HepG2 (cell line): ENCODE data around the gene TESPA1. TPM values are rescaled to one million over a fixed set of nuclear protein-coding genes. Genes with fewer than 3 reads are reported as not detected.

Source experiments
- ADNP ChIP-seq: sonication (generic); formaldehyde crosslinking; IDR thresholded peaks from 2 replicates; pipeline ENCODE4 v1.4.0; 2020; ENCODE audit warnings: missing genetic modification reagents
- GTF2F1 ChIP-seq: fragments of 150-350 bp; IDR thresholded peaks from 2 replicates; pipeline ENCODE4 v1.6.1; 2014; ENCODE audit warnings: low read length
- HOXA7 ChIP-seq: sonication (generic); formaldehyde crosslinking; IDR thresholded peaks from 2 replicates; pipeline ENCODE4 v1.8.1; 2022; ENCODE audit warnings: mild to moderate bottlenecking, missing genetic modification reagents, moderate library complexity
- NFIC ChIP-seq: IDR thresholded peaks from 2 replicates; pipeline ENCODE4 v1.6.1; 2012; ENCODE audit warnings: mild to moderate bottlenecking, low read length, inconsistent platforms
- NR2F6 ChIP-seq, 2 experiments: IDR thresholded peaks; 2 replicates each; pipeline ENCODE4 v1.6.1; 2016; ENCODE audit warnings: antibody characterized with exemption in 1 of 2, mild to moderate bottlenecking in 1 of 2
- ZNF18 ChIP-seq: sonication (generic); formaldehyde crosslinking; IDR thresholded peaks from 2 replicates; pipeline ENCODE4 v1.8.0; 2022; ENCODE audit warnings: mild to moderate bottlenecking, missing genetic modification reagents; ENCODE audit not compliant: insufficient replicate concordance
- ZNF225 ChIP-seq: sonication (generic); formaldehyde crosslinking; IDR thresholded peaks from 2 replicates; pipeline ENCODE4 v1.4.0; 2020; ENCODE audit warnings: mild to moderate bottlenecking, missing genetic modification reagents
- ZNF577 ChIP-seq: sonication (generic); formaldehyde crosslinking; IDR thresholded peaks from 2 replicates; pipeline ENCODE4 v1.4.0; 2020; ENCODE audit warnings: mild to moderate bottlenecking, low read depth, missing genetic modification reagents, borderline replicate concordance
- ZNF879 ChIP-seq: sonication (generic); formaldehyde crosslinking; IDR thresholded peaks from 2 replicates; pipeline ENCODE4 v1.8.1; 2023; ENCODE audit warnings: missing genetic modification reagents
- ZSCAN5A ChIP-seq: sonication (generic); formaldehyde crosslinking; IDR thresholded peaks from 2 replicates; pipeline ENCODE4 v1.8.0; 2022; ENCODE audit warnings: mild to moderate bottlenecking, missing genetic modification reagents, borderline replicate concordance
- polyA plus RNA-seq, 8 experiments: library from polyadenylated mRNA; depleted of rRNA in 3 of 8; stranded (reverse) in 7 of 8; unstranded in 1 of 8; fragments of >200 nt; fragmentation: Illumina TruSeq in 4 of 8; extraction: Trizol in 4 of 8; gene quantifications; 2 replicates each; pipeline versions ENCODE4 v1.2.1 to v1.2.3, GENCODE V29; 2011 to 2016; ENCODE audit warnings: low read depth in 4 of 8, missing spikeins in 1 of 8, mixed read lengths in 1 of 8; ENCODE audit not compliant: insufficient read depth in 1 of 8
- total RNA-seq, 5 experiments: library from RNA; depleted of rRNA; stranded (reverse); fragments of >200 nt; fragmentation: Illumina TruSeq; extraction: Trizol; gene quantifications; 2 replicates each; pipeline ENCODE4 v1.2.3, GENCODE V29; 2016; ENCODE audit warnings: low read depth in 1 of 5
- TF ChIP-seq, protein P1 (sequence below): sonication (generic); formaldehyde crosslinking; IDR thresholded peaks from 2 replicates; pipeline ENCODE4 v1.5.1; 2020; ENCODE audit warnings: missing genetic modification reagents, mild to moderate bottlenecking, borderline replicate concordance
- TF ChIP-seq, protein P2 (sequence below): sonication (generic); formaldehyde crosslinking; IDR thresholded peaks from 2 replicates; pipeline ENCODE4 v1.4.0; 2020; ENCODE audit warnings: missing genetic modification reagents, mild to moderate bottlenecking, borderline replicate concordance
- TF ChIP-seq, protein P3 (sequence below): sonication (generic); formaldehyde crosslinking; IDR thresholded peaks from 2 replicates; pipeline ENCODE4 v1.4.0; 2020; ENCODE audit warnings: missing genetic modification reagents

TESPA1 gene
- total and polyA plus RNA-seq, 2 of the 13 experiments (the other 11 are each of a cell fraction or from before 2014, with no cell fraction given): not detected

DNA sequence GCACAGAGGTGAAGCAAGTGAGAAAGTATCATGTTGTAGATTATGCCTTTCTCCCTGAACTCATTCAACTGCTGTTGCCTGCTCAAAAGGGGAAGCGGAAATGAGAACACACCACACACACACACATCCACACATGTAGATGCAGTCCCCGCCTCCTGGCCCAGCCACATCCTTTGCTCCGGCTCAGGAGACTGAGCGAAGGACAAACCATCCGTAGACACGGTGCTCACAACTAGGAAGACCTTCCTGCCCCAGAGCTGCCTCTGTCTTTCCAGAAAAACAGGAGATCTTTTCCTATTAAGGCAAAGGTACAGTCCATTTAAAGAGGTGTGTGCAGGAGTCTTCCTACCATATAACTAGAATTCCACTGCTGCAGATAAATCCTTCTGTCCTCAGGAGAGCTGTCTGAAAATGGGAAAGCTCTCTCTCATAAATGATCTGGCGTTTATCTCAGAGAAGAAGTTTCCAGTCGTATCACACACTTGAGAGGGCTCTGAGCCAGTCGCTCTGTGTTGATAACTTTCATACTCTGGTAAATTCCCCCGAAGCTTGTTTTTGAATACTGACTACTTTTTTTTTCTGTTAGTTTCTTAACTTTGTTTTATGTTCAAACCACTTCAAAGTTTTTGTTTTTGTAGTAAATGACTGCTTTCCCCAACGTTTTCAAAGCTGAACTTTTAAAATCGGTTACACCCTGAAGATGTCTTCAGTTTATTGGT lies at the start of gene TESPA1 (continued):
- TF ChIP-seq, protein P1, sequence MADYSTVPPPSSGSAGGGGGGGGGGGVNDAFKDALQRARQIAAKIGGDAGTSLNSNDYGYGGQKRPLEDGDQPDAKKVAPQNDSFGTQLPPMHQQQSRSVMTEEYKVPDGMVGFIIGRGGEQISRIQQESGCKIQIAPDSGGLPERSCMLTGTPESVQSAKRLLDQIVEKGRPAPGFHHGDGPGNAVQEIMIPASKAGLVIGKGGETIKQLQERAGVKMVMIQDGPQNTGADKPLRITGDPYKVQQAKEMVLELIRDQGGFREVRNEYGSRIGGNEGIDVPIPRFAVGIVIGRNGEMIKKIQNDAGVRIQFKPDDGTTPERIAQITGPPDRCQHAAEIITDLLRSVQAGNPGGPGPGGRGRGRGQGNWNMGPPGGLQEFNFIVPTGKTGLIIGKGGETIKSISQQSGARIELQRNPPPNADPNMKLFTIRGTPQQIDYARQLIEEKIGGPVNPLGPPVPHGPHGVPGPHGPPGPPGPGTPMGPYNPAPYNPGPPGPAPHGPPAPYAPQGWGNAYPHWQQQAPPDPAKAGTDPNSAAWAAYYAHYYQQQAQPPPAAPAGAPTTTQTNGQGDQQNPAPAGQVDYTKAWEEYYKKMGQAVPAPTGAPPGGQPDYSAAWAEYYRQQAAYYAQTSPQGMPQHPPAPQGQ (CRISPR knock-in tag): no peak
- TF ChIP-seq ZNF577 (CRISPR knock-in tag): no peak
- no peak for TF ChIP-seq ZNF18 (CRISPR knock-in tag)
- no peak for TF ChIP-seq HOXA7 (CRISPR knock-in tag)
- TF ChIP-seq ZNF225 (CRISPR knock-in tag): no peak
- no peak for TF ChIP-seq ZNF879
- TF ChIP-seq, protein P2, sequence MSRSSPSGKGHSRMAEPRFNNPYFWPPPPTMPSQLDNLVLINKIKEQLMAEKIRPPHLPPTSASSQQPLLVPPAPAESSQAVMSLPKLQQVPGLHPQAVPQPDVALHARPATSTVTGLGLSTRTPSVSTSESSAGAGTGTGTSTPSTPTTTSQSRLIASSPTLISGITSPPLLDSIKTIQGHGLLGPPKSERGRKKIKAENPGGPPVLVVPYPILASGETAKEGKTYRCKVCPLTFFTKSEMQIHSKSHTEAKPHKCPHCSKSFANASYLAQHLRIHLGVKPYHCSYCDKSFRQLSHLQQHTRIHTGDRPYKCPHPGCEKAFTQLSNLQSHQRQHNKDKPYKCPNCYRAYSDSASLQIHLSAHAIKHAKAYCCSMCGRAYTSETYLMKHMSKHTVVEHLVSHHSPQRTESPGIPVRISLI (CRISPR knock-in tag): no peak
- TF ChIP-seq NFIC: no peak
- TF ChIP-seq, protein P3, sequence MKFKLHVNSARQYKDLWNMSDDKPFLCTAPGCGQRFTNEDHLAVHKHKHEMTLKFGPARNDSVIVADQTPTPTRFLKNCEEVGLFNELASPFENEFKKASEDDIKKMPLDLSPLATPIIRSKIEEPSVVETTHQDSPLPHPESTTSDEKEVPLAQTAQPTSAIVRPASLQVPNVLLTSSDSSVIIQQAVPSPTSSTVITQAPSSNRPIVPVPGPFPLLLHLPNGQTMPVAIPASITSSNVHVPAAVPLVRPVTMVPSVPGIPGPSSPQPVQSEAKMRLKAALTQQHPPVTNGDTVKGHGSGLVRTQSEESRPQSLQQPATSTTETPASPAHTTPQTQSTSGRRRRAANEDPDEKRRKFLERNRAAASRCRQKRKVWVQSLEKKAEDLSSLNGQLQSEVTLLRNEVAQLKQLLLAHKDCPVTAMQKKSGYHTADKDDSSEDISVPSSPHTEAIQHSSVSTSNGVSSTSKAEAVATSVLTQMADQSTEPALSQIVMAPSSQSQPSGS (CRISPR knock-in tag): no peak
- no peak for TF ChIP-seq ADNP (CRISPR knock-in tag)
- no peak for TF ChIP-seq NR2F6 (IDR thresholded peaks at IDR 0.05)
- no peak for TF ChIP-seq NR2F6 (CRISPR knock-in tag; IDR thresholded peaks at IDR 0.05)
- TF ChIP-seq GTF2F1: no peak
- no peak for TF ChIP-seq ZSCAN5A (CRISPR knock-in tag)
